Measurements from ENCODE around the gene FAM131B.

Gene FAM131B

DNA sequence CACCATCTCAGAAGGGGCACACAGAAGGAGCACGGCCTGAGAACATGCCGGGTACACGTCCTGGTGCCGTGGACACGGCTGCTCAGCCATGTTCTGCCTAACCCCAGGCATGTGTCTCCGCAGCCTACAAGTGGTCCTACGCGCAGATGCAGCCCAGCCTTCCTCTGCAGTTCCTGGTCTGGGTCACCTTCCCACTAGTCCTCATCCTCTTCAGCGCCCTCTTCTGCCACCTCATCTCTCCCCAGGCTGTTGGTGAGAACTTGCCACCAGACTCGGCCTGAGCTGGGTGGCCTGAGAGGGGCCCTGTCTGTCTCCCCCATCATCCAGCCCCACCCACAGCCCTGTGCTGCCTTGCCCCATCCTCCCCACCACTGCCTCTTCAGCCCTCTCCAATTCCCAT, 41.3 kb downstream of the FAM131B start:
- no peak overlapping the region for H2AFZ ChIP-seq (ENCODE audit: low read depth, low read length)
- no peak overlapping the region for H2AK5ac ChIP-seq (ENCODE audit: low read length, severe bottlenecking)
- 93% methylated on average over 10 of the region's 10 CpGs for whole genome bisulfite sequencing
- no peaks in the 10 kb centered on the region for H3K36me3 ChIP-seq (ENCODE audit: control insufficient read depth in 1 of 2, insufficient read depth in 2 of 2, low read depth in 1 of 2, low read length in 2 of 2)
- no peak overlapping the region for H4K8ac ChIP-seq (ENCODE audit: low read length)
- H3K4me3 ChIP-seq (ENCODE audit: insufficient read depth in 1 of 2, low read depth in 1 of 2, low read length in 2 of 2): no peak overlapping the region
- peak overlapping the region; percentile 24 for H2BK120ac ChIP-seq (ENCODE audit: low read depth, low read length)
- no peaks in the 10 kb centered on the region for H3K27me3 ChIP-seq (ENCODE audit: control insufficient read depth in 1 of 2, insufficient read depth in 1 of 2, low read length in 2 of 2)
- H3K18ac ChIP-seq (ENCODE audit: low read depth in 1 of 2, low read length in 2 of 2): peak overlapping the region; percentile 18 to 45
- no peaks in the 10 kb centered on the region for H3K79me1 ChIP-seq (replicated peaks; ENCODE audit: low read length, poor library complexity, severe bottlenecking)
- H3K4me1 ChIP-seq (ENCODE audit: control insufficient read depth, insufficient read depth, low read depth, low read length): peaks cover 3% of the 10 kb centered on the region
- no peak overlapping the region for H3K4me2 ChIP-seq (ENCODE audit: low read length, poor library complexity, severe bottlenecking)
- no peak overlapping the region for H3K14ac ChIP-seq (ENCODE audit: low read length in 2 of 2)
- peak overlapping the region; percentile 89 to 97 for H2BK12ac ChIP-seq (ENCODE audit: low read length in 2 of 2)
- no peak overlapping the region for H3K27ac ChIP-seq (ENCODE audit: low read length, poor library complexity, severe bottlenecking)
- peak overlapping the region; percentile 75 for H4K91ac ChIP-seq (ENCODE audit: low read length)
- no peak overlapping the region for H3K23ac ChIP-seq (ENCODE audit: low read length in 2 of 2)
- no peaks in the 10 kb centered on the region for H3K9me3 ChIP-seq (ENCODE audit: control insufficient read depth, low read length)
- no peak overlapping the region for H2BK15ac ChIP-seq (ENCODE audit: low read depth, poor library complexity, severe bottlenecking)
- H3K9ac ChIP-seq (ENCODE audit: low read length): no peak overlapping the region
- H2BK5ac ChIP-seq (ENCODE audit: low read depth, low read length, poor library complexity, severe bottlenecking): no peak overlapping the region
- DNase-seq: no peak
- peak overlapping the region in 1 of 2 experiments; percentile 1 for H3K4ac ChIP-seq (ENCODE audit: low read depth in 1 of 2, low read length in 2 of 2)

GRCh38 chr7:143320620-143321019, 41.9 kb downstream of the FAM131B start:
- Histone ChIP-seq H3K27me3 (ENCODE audit: control insufficient read depth in 1 of 2, insufficient read depth in 1 of 2, low read length in 2 of 2) (no peaks in the 10 kb centered on the region), H2AFZ (ENCODE audit: low read depth, low read length) (no peak overlapping the region)

DNA sequence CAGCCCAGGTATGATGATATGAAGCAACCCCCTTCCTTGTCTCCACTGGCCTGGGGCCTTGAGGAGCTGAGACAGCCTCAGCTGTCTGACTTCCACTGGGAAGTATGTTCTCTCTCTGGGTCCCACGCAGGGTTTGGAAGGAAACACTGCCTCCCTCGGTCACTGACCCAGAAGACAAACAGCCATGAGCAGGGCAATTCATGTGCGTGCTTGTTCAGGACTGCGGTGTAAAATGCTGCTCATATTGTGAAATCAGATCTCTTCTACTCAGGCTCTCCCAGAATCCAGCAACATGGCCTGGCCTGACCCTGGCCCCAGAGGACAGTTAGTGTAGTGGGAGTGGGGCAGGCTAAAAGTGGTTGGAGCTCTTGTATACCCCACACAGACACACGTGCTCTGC, 43.9 kb downstream of the FAM131B start:
- H2AFZ ChIP-seq (ENCODE audit: low read depth, low read length): peak overlapping the region; percentile 29
- H2BK12ac ChIP-seq (ENCODE audit: low read length in 2 of 2): peak overlapping the region in 1 of 2 experiments; percentile 55
- no peak overlapping the region for H3K4me2 ChIP-seq (ENCODE audit: low read length, poor library complexity, severe bottlenecking)
- H3K9ac ChIP-seq (ENCODE audit: low read length): peak overlapping the region; percentile 69
- no peak overlapping the region for H3K14ac ChIP-seq (ENCODE audit: low read length in 2 of 2)
- H2BK15ac ChIP-seq (ENCODE audit: low read depth, poor library complexity, severe bottlenecking): no peak overlapping the region
- H2BK5ac ChIP-seq (ENCODE audit: low read depth, low read length, poor library complexity, severe bottlenecking): no peak overlapping the region
- H3K36me3 ChIP-seq (ENCODE audit: control insufficient read depth in 1 of 2, insufficient read depth in 2 of 2, low read depth in 1 of 2, low read length in 2 of 2): no peaks in the 10 kb centered on the region
- DNase-seq: peak; percentile 90
- H4K91ac ChIP-seq (ENCODE audit: low read length): no peak overlapping the region
- no peak overlapping the region for H3K27ac ChIP-seq (ENCODE audit: low read length, poor library complexity, severe bottlenecking)
- H3K79me1 ChIP-seq (replicated peaks; ENCODE audit: low read length, poor library complexity, severe bottlenecking): no peaks in the 10 kb centered on the region
- no peak overlapping the region for H3K23ac ChIP-seq (ENCODE audit: low read length in 2 of 2)
- H2AK5ac ChIP-seq (ENCODE audit: low read length, severe bottlenecking): no peak overlapping the region
- no peak overlapping the region for H3K4ac ChIP-seq (ENCODE audit: low read depth in 1 of 2, low read length in 2 of 2)
- peak overlapping the region in 1 of 2 experiments; percentile 41 for H3K4me3 ChIP-seq (ENCODE audit: insufficient read depth in 1 of 2, low read depth in 1 of 2, low read length in 2 of 2)
- peak overlapping the region; percentile 3 for H4K8ac ChIP-seq (ENCODE audit: low read length)
- WGBS: 52% methylated on average over 5 of the region's 5 CpGs
- H2BK120ac ChIP-seq (ENCODE audit: low read depth, low read length): no peak overlapping the region
- H3K18ac ChIP-seq (ENCODE audit: low read depth in 1 of 2, low read length in 2 of 2): peak overlapping the region in 1 of 2 experiments; percentile 35
- H3K9me3 ChIP-seq (ENCODE audit: control insufficient read depth, low read length): no peaks in the 10 kb centered on the region
- no peaks in the 10 kb centered on the region for H3K27me3 ChIP-seq (ENCODE audit: control insufficient read depth in 1 of 2, insufficient read depth in 1 of 2, low read length in 2 of 2)
- peaks cover 3% of the 10 kb centered on the region for H3K4me1 ChIP-seq (ENCODE audit: control insufficient read depth, insufficient read depth, low read depth, low read length)

More at GRCh38 chr7:143320620-143321019, 41.9 kb downstream of the FAM131B start:
- no peak overlapping the region for H2BK120ac ChIP-seq (ENCODE audit: low read depth, low read length)
- H3K4me3 ChIP-seq (ENCODE audit: insufficient read depth in 1 of 2, low read depth in 1 of 2, low read length in 2 of 2): no peak overlapping the region
- 86% methylated on average over 7 of the region's 9 CpGs for whole genome bisulfite sequencing
- no peak for DNase-seq
- peaks cover 3% of the 10 kb centered on the region for H3K4me1 ChIP-seq (ENCODE audit: control insufficient read depth, insufficient read depth, low read depth, low read length)
- H2BK12ac ChIP-seq (ENCODE audit: low read length in 2 of 2): peak overlapping the region in 1 of 2 experiments; percentile 18
- H3K18ac ChIP-seq (ENCODE audit: low read depth in 1 of 2, low read length in 2 of 2): no peak overlapping the region
- no peak overlapping the region for H2BK5ac ChIP-seq (ENCODE audit: low read depth, low read length, poor library complexity, severe bottlenecking)
- no peak overlapping the region for H3K23ac ChIP-seq (ENCODE audit: low read length in 2 of 2)
- H3K14ac ChIP-seq (ENCODE audit: low read length in 2 of 2): no peak overlapping the region
- no peak overlapping the region for H3K4me2 ChIP-seq (ENCODE audit: low read length, poor library complexity, severe bottlenecking)
- no peaks in the 10 kb centered on the region for H3K36me3 ChIP-seq (ENCODE audit: control insufficient read depth in 1 of 2, insufficient read depth in 2 of 2, low read depth in 1 of 2, low read length in 2 of 2)
- no peak overlapping the region for H3K9ac ChIP-seq (ENCODE audit: low read length)
- no peak overlapping the region for H3K4ac ChIP-seq (ENCODE audit: low read depth in 1 of 2, low read length in 2 of 2)
- no peak overlapping the region for H4K91ac ChIP-seq (ENCODE audit: low read length)
- no peaks in the 10 kb centered on the region for H3K79me1 ChIP-seq (replicated peaks; ENCODE audit: low read length, poor library complexity, severe bottlenecking)
- no peaks in the 10 kb centered on the region for H3K9me3 ChIP-seq (ENCODE audit: control insufficient read depth, low read length)
- H2BK15ac ChIP-seq (ENCODE audit: low read depth, poor library complexity, severe bottlenecking): no peak overlapping the region
- H2AK5ac ChIP-seq (ENCODE audit: low read length, severe bottlenecking): no peak overlapping the region
- H3K27ac ChIP-seq (ENCODE audit: low read length, poor library complexity, severe bottlenecking): no peak overlapping the region
- no peak overlapping the region for H4K8ac ChIP-seq (ENCODE audit: low read length)

DNA sequence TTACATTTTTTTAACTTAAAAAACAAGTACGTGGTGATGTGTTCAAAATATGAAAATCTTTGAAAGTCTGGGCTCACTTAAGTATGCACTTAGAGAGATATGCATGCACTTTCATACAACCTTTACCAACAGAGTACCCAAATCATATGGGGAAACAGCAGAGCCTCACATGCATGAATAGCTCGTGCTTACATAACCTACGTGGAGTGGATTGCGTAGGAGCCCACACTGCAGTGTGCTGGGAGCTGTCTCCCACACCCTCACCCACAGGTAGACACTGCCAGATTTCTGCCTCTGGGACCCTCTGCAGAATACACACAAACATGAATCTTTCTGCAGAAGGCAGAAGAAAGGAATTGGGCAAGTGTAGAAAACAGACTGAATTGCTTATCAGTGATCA, 46.0 kb downstream of the FAM131B start:
- Histone ChIP-seq H2BK15ac (ENCODE audit: low read depth, poor library complexity, severe bottlenecking) (no peak overlapping the region), H3K18ac (ENCODE audit: low read depth in 1 of 2, low read length in 2 of 2) (no peak overlapping the region), H3K4ac (ENCODE audit: low read depth in 1 of 2, low read length in 2 of 2) (no peak overlapping the region), H2AK5ac (ENCODE audit: low read length, severe bottlenecking) (no peak overlapping the region), H3K14ac (ENCODE audit: low read length in 2 of 2) (no peak overlapping the region), H3K36me3 (ENCODE audit: control insufficient read depth in 1 of 2, insufficient read depth in 2 of 2, low read depth in 1 of 2, low read length in 2 of 2) (no peaks in the 10 kb centered on the region), H3K9me3 (ENCODE audit: control insufficient read depth, low read length) (no peaks in the 10 kb centered on the region), H4K91ac (ENCODE audit: low read length) (no peak overlapping the region), H2AFZ (ENCODE audit: low read depth, low read length) (no peak overlapping the region), H3K4me1 (ENCODE audit: control insufficient read depth, insufficient read depth, low read depth, low read length) (peaks cover 3% of the 10 kb centered on the region), H3K27me3 (ENCODE audit: control insufficient read depth in 1 of 2, insufficient read depth in 1 of 2, low read length in 2 of 2) (no peaks in the 10 kb centered on the region), H4K8ac (ENCODE audit: low read length) (no peak overlapping the region), H2BK12ac (ENCODE audit: low read length in 2 of 2) (no peak overlapping the region), H3K27ac (ENCODE audit: low read length, poor library complexity, severe bottlenecking) (no peak overlapping the region), H3K9ac (ENCODE audit: low read length) (no peak overlapping the region), H3K23ac (ENCODE audit: low read length in 2 of 2) (no peak overlapping the region), H2BK120ac (ENCODE audit: low read depth, low read length) (no peak overlapping the region), H3K4me3 (ENCODE audit: insufficient read depth in 1 of 2, low read depth in 1 of 2, low read length in 2 of 2) (no peak overlapping the region), H2BK5ac (ENCODE audit: low read depth, low read length, poor library complexity, severe bottlenecking) (no peak overlapping the region), H3K79me1 (replicated peaks; ENCODE audit: low read length, poor library complexity, severe bottlenecking) (no peaks in the 10 kb centered on the region), H3K4me2 (ENCODE audit: low read length, poor library complexity, severe bottlenecking) (no peak overlapping the region)
- 98% methylated on average over 3 of the region's 4 CpGs for WGBS
- DNase-seq: no peak

All from mesenchymal stem cell (in vitro differentiated cells and primary cell).